Gastroesophageal sphincter (tissue), 3 donors: ENCODE data around the gene NNMT.

ENCODE experiments used
- POLR2A ChIP-seq, 2 donors: fragments of 450-650 bp; IDR thresholded peaks; one replicate each; pipeline ENCODE4 v1.6.1; 2017; ENCODE audit warnings: antibody characterized with exemption in 2 of 2, mild to moderate bottlenecking in 2 of 2, moderate library complexity in 1 of 2
- POLR2AphosphoS5 ChIP-seq: sonication (generic); formaldehyde crosslinking; IDR thresholded peaks from one replicate; pipeline ENCODE4 v1.6.1; 2017; ENCODE audit warnings: antibody characterized with exemption
- TF ChIP-seq, protein P1 (sequence below), 4 experiments: fragments of 200-600 bp in 2 of 4; fragments of 450-650 bp in 2 of 4; sonication (generic) in 1 of 4; IDR thresholded peaks; one replicate each; pipeline ENCODE4 v1.5.1; 2017 to 2019; ENCODE audit warnings: antibody characterized with exemption in 4 of 4, mild to moderate bottlenecking in 2 of 4, moderate library complexity in 2 of 4

DNA sequence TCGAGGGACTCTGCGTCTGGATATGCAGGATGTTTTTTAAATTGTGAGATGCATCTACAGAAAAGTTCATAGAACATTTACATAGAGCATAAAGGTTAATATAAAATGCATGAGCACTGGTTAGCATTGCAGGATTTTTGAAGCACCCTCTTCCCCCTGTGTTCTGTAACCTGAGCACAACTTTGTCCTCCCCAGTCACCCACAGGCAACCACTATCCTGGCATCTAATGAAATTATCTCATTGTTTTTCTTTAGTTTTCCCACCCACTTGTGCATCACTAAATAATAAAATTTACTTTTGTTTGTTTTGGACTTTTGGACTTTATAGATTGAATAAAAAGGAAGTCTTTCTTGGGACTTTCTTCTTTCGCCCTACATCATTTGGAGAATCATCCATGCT lies 10.0 kb upstream of the NNMT start:
- TF ChIP-seq POLR2AphosphoS5: no peak
- TF ChIP-seq, protein P1, sequence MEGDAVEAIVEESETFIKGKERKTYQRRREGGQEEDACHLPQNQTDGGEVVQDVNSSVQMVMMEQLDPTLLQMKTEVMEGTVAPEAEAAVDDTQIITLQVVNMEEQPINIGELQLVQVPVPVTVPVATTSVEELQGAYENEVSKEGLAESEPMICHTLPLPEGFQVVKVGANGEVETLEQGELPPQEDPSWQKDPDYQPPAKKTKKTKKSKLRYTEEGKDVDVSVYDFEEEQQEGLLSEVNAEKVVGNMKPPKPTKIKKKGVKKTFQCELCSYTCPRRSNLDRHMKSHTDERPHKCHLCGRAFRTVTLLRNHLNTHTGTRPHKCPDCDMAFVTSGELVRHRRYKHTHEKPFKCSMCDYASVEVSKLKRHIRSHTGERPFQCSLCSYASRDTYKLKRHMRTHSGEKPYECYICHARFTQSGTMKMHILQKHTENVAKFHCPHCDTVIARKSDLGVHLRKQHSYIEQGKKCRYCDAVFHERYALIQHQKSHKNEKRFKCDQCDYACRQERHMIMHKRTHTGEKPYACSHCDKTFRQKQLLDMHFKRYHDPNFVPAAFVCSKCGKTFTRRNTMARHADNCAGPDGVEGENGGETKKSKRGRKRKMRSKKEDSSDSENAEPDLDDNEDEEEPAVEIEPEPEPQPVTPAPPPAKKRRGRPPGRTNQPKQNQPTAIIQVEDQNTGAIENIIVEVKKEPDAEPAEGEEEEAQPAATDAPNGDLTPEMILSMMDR (IDR thresholded peaks at IDR 0.05): no peak
- TF ChIP-seq POLR2A (IDR thresholded peaks at IDR 0.05): no peak
